ENCODE data around the gene GAS7. TPM values are rescaled to one million over a fixed set of nuclear protein-coding genes. Genes with fewer than 3 reads are reported as not detected.

Gene GAS7
- total and polyA plus RNA-seq, 12 donors, result 3.6 to 54.9 (median 28.0) TPM

DNA sequence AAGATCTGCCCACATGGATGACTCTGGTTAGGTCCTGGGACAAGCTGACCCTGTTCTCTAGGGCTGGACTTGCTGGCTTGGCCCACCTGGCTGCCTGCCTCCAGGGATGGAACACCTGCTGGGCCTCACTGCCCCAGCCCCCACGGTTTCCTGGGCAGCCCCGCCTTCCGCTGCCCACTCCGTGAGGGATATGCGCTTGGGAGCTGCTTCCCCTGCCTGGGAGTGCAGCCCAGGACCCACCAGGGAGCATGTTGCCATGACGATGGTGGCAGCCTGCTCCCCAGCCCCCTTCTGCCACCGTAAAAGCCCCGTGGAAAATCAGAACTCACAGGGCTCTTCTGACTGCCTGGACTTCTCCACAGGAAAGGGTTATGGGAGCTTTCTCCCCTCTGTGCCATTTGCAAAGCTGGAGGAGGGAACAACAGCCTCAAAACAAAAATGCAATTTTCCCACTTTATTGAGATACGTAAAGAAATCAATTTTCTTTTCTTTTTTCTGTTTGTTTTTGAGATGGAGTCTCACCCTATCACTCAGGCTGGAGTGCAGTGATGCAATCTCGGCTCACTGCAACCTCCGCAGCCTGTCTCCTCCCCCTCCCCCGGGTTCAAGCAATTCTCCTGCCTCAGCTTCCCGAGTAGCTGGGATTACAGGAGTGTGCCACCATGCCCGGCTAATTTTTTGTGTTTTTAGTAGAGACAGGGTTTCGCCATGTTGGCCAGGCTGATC lies 18.0 kb upstream of the GAS7 start:
- TF ChIP-seq, protein P1, sequence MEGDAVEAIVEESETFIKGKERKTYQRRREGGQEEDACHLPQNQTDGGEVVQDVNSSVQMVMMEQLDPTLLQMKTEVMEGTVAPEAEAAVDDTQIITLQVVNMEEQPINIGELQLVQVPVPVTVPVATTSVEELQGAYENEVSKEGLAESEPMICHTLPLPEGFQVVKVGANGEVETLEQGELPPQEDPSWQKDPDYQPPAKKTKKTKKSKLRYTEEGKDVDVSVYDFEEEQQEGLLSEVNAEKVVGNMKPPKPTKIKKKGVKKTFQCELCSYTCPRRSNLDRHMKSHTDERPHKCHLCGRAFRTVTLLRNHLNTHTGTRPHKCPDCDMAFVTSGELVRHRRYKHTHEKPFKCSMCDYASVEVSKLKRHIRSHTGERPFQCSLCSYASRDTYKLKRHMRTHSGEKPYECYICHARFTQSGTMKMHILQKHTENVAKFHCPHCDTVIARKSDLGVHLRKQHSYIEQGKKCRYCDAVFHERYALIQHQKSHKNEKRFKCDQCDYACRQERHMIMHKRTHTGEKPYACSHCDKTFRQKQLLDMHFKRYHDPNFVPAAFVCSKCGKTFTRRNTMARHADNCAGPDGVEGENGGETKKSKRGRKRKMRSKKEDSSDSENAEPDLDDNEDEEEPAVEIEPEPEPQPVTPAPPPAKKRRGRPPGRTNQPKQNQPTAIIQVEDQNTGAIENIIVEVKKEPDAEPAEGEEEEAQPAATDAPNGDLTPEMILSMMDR (IDR thresholded peaks at IDR 0.05), result no peak
- TF ChIP-seq POLR2A (IDR thresholded peaks at IDR 0.05), result no peak
- 31 to 40% (median 37%) methylated on average over 9 to 15 of the region's 15 CpGs for WGBS, 4 donors
- no peak overlapping the region for H3K27ac ChIP-seq
- DNase-seq, result no peak
- no peaks in the 10 kb centered on the region for H3K9me3 ChIP-seq (replicated peaks in 1 of 3)
- H3K4me1 ChIP-seq (replicated peaks in 1 of 2), result no peaks in the 10 kb centered on the region
- H3K36me3 ChIP-seq (replicated peaks in 1 of 2), result no peaks in the 10 kb centered on the region
- no peaks in the 10 kb centered on the region for H3K27me3 ChIP-seq
- no peak overlapping the region for H3K4me3 ChIP-seq
- intact Hi-C loops (cut with DNase I), result no loop called here

DNA sequence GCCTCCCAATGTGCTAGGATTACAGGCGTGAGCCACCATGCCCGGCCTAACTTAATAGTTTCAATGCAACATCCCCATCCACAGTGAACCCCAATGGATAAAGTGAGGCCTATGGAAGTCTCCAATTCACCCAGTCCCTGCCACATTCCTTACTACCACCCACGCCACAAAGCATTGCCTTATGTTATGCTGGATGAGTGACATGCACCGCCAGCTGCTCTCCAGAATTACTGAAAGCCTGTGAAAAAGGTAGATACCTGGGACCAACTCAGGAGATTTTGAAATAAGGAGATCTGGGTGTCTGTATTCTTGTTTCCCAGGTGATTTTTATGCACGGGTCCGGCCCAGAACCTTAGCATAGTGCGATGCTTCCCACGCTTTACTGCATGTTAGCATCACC lies 16.9 kb upstream of the GAS7 start:
- H3K36me3 ChIP-seq (replicated peaks in 1 of 2), result no peaks in the 10 kb centered on the region
- H3K4me1 ChIP-seq (replicated peaks in 1 of 2), result no peaks in the 10 kb centered on the region
- no peak overlapping the region for H3K27ac ChIP-seq
- no peak for DNase-seq
- intact Hi-C loops (cut with DNase I), result no loop called here
- H3K27me3 ChIP-seq, result no peaks in the 10 kb centered on the region
- H3K9me3 ChIP-seq (replicated peaks in 1 of 3), result no peaks in the 10 kb centered on the region
- no peak overlapping the region for H3K4me3 ChIP-seq
- 86 to 93% (median 90%) methylated on average over 8 of the region's 8 CpGs for WGBS, 4 donors
- TF ChIP-seq, protein P1 (IDR thresholded peaks at IDR 0.05), result no peak
- no peak for TF ChIP-seq POLR2A (IDR thresholded peaks at IDR 0.05)

DNA sequence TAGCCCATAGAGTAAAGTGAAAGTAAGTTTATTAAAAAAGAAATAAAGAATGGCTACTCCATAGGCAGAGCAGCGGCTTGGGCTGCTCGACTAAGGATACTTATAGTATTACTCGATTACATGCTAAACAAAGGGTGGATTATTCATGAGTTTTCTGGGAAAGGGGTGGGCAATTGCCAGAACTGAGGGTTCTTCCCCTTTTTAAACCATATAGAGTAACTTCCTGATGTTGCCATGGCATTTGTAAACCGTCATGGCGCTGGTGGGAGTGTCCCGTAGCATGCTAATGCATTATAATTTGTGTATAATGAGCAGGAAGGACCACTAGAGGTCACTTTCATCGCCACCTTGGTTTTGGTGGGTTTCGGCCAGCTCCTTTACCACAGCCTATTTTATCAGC lies 13.3 kb upstream of the GAS7 start:
- no peak overlapping the region for H3K4me3 ChIP-seq
- H3K4me1 ChIP-seq (replicated peaks in 1 of 2), result no peaks in the 10 kb centered on the region
- H3K36me3 ChIP-seq (replicated peaks in 1 of 2), result no peaks in the 10 kb centered on the region
- TF ChIP-seq, protein P1 (IDR thresholded peaks at IDR 0.05), result no peak
- no peak for TF ChIP-seq POLR2A (IDR thresholded peaks at IDR 0.05)
- intact Hi-C loops (cut with DNase I), result no loop called here
- 85 to 94% (median 87%) methylated on average over 8 of the region's 8 CpGs for WGBS, 4 donors
- no peak overlapping the region for H3K27ac ChIP-seq
- no peaks in the 10 kb centered on the region for H3K27me3 ChIP-seq
- no peak for DNase-seq
- no peaks in the 10 kb centered on the region for H3K9me3 ChIP-seq (replicated peaks in 1 of 3)

DNA sequence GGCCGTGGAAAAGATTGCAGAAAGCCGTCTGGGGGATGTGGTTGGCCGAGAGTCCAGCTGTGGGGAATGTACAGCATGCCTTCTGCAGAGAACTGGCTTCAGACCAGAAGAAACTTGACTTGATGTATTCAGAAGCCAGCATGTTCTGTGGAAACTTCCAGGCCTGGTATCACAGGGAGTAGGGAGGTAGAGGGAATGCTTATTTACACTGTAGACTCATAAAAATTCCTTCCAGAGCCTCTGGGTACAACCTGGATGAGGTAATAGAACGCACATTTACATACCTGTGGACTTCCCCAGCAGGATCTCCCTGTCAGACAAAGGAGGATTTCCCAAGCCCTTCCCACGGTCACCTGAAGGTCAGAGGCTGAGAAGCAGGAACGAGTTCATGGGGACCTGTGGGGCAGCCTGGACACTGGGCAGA lies 11.8 kb upstream of the GAS7 start:
- Histone ChIP-seq H3K4me1 (replicated peaks in 1 of 2) (no peaks in the 10 kb centered on the region), H3K9me3 (replicated peaks in 1 of 3) (no peaks in the 10 kb centered on the region), H3K4me3 (no peak overlapping the region), H3K27me3 (no peaks in the 10 kb centered on the region), H3K36me3 (replicated peaks in 1 of 2) (no peaks in the 10 kb centered on the region), H3K27ac (no peak overlapping the region)
- WGBS, 4 donors, result 43 to 51% (median 45%) methylated on average over 6 of the region's 6 CpGs
- DNase-seq, result no peak
- intact Hi-C loops (cut with DNase I), result no loop called here
- TF ChIP-seq, protein P1 (IDR thresholded peaks at IDR 0.05), result no peak
- no peak for TF ChIP-seq POLR2A (IDR thresholded peaks at IDR 0.05)
